BLaER1 (cell line): ENCODE measurements around the gene GRK4.
"Not testable (repeated sequence)": the region's sequence is repeated elsewhere in the genome, so short reads cannot be mapped to it uniquely, and the experiment has no call there.

Experiments used
- H3K27ac ChIP-seq: shearing (Covaris generic); formaldehyde crosslinking; 2 replicates; pipeline ENCODE4 v1.8.1; 2022
- H3K27me3 ChIP-seq: shearing (Covaris generic); formaldehyde crosslinking; 2 replicates; pipeline ENCODE4 v1.8.1; 2022
- H3K36me3 ChIP-seq: shearing (Covaris generic); formaldehyde crosslinking; 2 replicates; pipeline ENCODE4 v1.8.1; 2022
- H3K4me1 ChIP-seq: shearing (Covaris generic); formaldehyde crosslinking; 2 replicates; pipeline ENCODE4 v1.8.1; 2022
- H3K4me2 ChIP-seq: shearing (Covaris generic); formaldehyde crosslinking; 2 replicates; pipeline ENCODE4 v1.8.1; 2022
- H3K4me3 ChIP-seq: shearing (Covaris generic); formaldehyde crosslinking; 2 replicates; pipeline ENCODE4 v1.8.1; 2022
- H3K9ac ChIP-seq: shearing (Covaris generic); formaldehyde crosslinking; 2 replicates; pipeline ENCODE4 v1.8.1; 2022
- H3K9me3 ChIP-seq: shearing (Covaris generic); formaldehyde crosslinking; 2 replicates; pipeline ENCODE4 v1.8.1; 2022
- H4K20me1 ChIP-seq: shearing (Covaris generic); formaldehyde crosslinking; 2 replicates; pipeline ENCODE4 v1.8.1; 2022
- Cebpa-rat ChIP-seq: shearing (Covaris generic); IDR thresholded peaks from 2 replicates; pipeline ENCODE4 v1.8.1; 2022

The GRK4 gene

DNA sequence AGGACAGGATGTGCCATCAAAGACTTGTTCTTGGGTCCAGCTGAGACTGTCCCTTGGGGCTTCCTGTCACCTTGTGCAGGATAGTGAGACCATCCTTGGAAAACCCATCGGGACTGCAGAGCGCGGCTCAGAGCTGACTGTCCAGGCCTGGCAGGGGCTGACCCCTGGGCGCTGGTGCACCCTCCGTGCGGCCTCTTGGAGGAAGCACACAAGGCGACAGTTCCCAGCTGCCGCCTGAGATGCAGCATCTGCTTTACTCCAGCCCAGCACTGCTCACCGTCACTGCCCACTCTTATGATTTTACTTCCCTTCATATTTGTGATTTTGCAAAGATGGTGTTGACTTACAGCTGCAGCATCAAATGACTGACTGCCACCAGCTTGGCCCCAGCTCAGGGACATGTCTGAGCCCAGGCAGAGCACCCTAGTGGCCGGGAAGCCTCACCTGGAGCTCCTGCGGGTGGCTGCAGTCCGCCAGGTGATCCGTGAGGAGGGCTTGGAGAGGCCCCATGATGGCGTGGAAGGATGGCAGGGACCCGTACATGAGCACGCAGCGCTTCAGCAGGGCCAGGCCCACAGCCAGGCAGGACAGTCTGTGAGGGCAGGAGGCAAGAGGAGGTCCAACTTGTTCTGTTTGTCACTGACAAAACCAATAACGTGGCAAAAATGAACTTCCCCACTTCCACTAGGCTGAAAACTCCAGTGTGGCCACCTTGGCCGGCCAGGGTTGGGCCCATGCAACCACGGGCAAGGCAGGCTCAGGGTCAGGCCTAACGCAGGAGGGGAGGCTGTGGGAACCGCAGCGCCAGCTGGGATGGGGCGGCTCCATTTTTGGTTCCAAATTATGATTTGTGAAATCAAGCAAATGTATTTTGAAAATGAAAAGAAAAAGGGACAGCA is 22.0 kb upstream of the GRK4 start:
- no peak for TF ChIP-seq Cebpa-rat
- no peaks in the 10 kb centered on the region for H3K9me3 ChIP-seq
- no peak overlapping the region for H3K4me2 ChIP-seq
- peaks cover 39% of the 10 kb centered on the region for H3K4me1 ChIP-seq
- H3K27me3 ChIP-seq, result no peaks in the 10 kb centered on the region
- peaks cover 98% of the 10 kb centered on the region for H4K20me1 ChIP-seq
- no peak overlapping the region for H3K27ac ChIP-seq
- no peak overlapping the region for H3K9ac ChIP-seq
- peaks cover 97% of the 10 kb centered on the region for H3K36me3 ChIP-seq
- H3K4me3 ChIP-seq, result no peak overlapping the region

DNA sequence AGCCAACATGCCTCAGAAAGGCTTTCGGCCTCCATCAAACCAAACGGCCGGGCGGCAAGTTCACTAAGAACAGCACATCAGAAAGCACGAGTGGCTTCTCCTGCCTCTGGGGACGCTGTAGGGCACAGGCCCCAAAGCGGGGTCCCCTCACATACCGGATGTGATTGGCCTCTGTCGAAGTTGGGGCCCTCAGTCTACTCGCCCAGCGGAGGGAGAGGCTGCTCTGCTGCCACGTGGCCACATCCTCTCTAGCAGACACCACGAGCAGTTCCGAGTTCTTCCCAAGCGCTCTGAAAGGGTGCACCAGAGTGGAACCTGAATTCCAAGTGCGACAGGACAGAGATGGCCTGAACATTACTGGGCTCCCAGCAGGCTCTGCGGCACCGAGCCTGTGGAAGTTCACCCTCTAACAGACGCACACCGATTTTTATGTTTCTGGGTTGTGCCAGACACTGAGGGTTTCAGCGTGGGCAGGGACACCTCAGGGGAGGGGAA is 21.3 kb upstream of the GRK4 start:
- Histone ChIP-seq H3K4me1 (peaks cover 32% of the 10 kb centered on the region), H3K27ac (no peak overlapping the region), H3K9ac (no peak overlapping the region), H4K20me1 (peaks cover 98% of the 10 kb centered on the region), H3K27me3 (no peaks in the 10 kb centered on the region), H3K9me3 (no peaks in the 10 kb centered on the region), H3K4me2 (no peak overlapping the region), H3K36me3 (peaks cover 100% of the 10 kb centered on the region), H3K4me3 (no peak overlapping the region)
- no peak for TF ChIP-seq Cebpa-rat

DNA sequence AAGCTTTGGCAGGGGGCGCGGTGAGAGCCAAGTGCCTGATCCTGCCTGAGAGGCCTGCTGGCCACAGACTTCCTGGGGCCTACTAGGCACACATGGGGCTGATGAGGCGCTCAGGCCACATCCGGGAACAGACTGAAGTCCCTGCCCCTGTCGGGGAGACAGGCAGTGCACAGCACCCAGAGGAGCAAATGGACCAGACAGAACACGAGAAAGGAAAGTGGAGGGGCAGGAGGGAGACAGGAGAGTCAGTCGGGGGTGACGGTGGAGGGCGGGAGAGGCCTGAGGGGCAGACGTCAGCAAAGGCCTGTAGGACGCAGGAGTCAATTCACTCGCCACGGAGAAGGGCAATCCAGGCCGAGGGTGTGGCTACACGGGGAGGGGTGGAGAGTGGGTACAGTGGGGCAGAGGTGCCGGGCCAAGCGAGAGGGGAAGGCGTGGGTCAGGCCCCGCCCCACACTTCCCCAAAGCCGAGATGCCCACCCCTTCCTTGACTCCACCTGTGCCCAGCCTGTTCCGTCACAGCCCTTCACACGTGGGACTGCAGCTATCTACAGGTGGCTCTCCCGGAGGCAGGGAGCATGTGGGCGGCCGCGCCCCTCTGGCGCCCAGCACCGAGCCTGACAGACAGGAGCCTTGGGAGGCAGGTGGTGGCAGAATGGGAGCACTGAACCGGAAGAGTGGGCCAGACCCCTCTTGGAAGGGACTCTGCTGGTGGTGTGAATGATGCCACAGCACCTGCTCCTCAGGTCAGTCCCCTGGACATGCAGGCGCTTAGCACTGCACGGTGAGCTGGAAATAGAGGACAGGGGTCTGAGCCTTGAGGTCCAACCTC is 20.6 kb upstream of the GRK4 start:
- TF ChIP-seq Cebpa-rat, result no peak
- Histone ChIP-seq H4K20me1 (peaks cover 98% of the 10 kb centered on the region), H3K4me2 (no peak overlapping the region), H3K9me3 (no peaks in the 10 kb centered on the region), H3K27ac (no peak overlapping the region), H3K36me3 (peaks cover 100% of the 10 kb centered on the region), H3K4me1 (peaks cover 26% of the 10 kb centered on the region), H3K9ac (no peak overlapping the region), H3K27me3 (no peaks in the 10 kb centered on the region), H3K4me3 (no peak overlapping the region)

DNA sequence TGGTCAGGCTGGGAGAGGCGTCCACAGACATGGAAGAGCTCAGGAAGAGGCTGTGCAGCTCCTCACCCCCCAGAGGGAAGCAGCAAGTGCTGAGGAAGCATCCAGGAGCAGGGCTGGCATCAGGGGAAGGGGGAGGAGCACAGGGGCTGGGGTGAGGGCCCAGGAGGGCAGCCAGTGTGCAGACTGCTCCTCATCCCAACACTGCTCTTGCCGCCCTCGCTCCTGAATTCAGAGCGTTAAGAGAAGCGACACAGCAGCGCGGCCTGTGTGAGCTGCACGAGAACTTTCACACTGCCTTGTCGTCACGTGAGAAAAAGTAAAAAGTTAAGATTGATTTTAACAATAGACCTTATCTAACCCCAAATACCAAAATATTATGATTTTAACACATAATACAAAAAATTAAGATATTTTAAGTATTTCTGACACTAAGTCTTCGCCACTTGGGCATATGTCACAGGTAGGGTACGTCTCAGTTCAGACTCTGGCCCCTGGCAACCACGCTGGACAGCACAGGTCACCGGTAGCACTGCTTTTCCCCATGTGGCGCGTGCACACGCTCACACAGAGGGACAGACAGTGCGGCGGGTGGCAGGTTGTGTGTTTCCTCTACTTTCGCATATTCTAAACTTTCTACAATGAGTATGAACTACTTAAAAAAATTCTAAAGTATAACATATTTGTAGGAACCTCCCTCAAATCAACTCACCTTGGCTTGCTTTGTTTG is 19.8 kb upstream of the GRK4 start:
- no peak overlapping the region for H3K9ac ChIP-seq
- no peak overlapping the region for H3K4me2 ChIP-seq
- no peaks in the 10 kb centered on the region for H3K27me3 ChIP-seq
- peaks cover 100% of the 10 kb centered on the region for H3K36me3 ChIP-seq
- no peak overlapping the region for H3K27ac ChIP-seq
- H3K4me3 ChIP-seq, result no peak overlapping the region
- peaks cover 19% of the 10 kb centered on the region; the same call in 1 of the 2 replicates for H3K4me1 ChIP-seq
- H4K20me1 ChIP-seq, result peaks cover 98% of the 10 kb centered on the region
- H3K9me3 ChIP-seq, result no peaks in the 10 kb centered on the region
- TF ChIP-seq Cebpa-rat, result no peak

DNA sequence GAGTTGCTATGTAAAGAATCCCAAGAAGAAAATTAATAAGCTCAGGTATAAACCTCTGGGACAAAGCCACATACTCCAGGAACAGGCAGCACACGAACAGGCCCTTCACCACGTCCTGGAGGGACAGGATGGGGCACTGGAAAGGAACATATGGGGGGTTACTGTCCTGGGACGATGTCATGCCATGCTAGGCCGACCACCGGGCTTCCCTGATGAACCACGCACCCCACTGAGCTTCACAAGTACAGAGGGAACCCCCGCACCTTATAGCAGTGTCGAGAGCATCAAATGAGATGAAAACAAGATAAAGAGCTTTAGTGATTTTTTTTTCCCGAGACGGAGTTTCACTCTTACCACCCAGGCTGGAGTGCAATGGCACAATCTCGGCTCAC is 19.3 kb upstream of the GRK4 start:
- H3K4me2 ChIP-seq, result no peak overlapping the region
- no peak overlapping the region for H3K4me3 ChIP-seq
- no peaks in the 10 kb centered on the region for H3K9me3 ChIP-seq
- H3K36me3 ChIP-seq, result peaks cover 100% of the 10 kb centered on the region
- peaks cover 98% of the 10 kb centered on the region for H4K20me1 ChIP-seq
- no peak overlapping the region for H3K9ac ChIP-seq
- H3K4me1 ChIP-seq, result peaks cover 14% of the 10 kb centered on the region; the same call in 1 of the 2 replicates
- H3K27me3 ChIP-seq, result no peaks in the 10 kb centered on the region
- TF ChIP-seq Cebpa-rat, result no peak
- no peak overlapping the region for H3K27ac ChIP-seq

DNA sequence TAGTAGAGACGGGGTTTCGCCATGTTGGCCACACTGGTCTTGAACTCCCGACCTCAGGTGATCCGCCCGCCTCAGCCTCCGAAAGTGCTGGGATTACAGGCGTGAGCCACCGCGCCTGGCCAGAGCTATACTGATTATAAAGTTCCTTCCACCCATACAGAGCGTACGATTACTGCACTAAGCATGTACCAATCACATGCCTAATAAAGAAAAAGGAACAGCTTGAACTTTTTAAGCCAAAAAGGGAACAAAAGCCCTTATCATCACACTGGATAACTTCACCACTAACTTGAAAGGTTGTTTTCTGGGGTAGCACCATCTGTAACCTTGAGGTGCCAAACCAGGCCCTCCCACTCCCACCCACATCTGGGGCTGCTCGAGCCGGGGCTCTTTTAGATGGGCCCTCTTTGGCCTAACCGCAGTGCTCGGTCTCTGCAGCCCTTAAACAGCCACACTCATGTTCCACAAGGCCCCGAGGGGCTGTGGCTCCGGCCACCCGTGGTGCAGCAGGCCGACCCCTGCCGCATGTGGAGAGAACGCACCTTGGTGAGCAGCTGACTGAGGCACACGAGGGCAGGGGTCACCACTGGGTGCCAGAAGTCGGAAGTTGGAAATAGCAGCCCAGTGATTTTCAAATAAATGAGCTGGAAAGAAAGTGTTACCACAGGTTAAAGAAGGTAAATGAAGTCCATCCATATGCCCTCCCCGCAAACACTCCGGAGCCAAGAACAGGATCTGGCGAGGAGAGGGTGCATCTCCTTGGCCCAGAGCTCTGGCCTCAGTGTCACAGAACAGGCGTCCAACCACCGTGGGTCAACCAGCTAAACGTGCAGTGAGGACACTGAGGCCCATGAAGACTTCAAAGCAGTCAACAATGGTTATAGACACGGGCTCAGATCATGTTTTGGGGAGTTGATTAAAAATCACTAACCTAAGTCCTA is 18.5 kb upstream of the GRK4 start:
- Histone ChIP-seq H3K9me3 (no peaks in the 10 kb centered on the region), H3K4me2 (no peak overlapping the region), H3K9ac (no peak overlapping the region), H3K4me3 (no peak overlapping the region), H3K27me3 (no peaks in the 10 kb centered on the region), H3K27ac (no peak overlapping the region), H4K20me1 (peaks cover 98% of the 10 kb centered on the region), H3K4me1 (peaks cover 14% of the 10 kb centered on the region; the same call in 1 of the 2 replicates), H3K36me3 (peaks cover 100% of the 10 kb centered on the region)
- no peak for TF ChIP-seq Cebpa-rat

DNA sequence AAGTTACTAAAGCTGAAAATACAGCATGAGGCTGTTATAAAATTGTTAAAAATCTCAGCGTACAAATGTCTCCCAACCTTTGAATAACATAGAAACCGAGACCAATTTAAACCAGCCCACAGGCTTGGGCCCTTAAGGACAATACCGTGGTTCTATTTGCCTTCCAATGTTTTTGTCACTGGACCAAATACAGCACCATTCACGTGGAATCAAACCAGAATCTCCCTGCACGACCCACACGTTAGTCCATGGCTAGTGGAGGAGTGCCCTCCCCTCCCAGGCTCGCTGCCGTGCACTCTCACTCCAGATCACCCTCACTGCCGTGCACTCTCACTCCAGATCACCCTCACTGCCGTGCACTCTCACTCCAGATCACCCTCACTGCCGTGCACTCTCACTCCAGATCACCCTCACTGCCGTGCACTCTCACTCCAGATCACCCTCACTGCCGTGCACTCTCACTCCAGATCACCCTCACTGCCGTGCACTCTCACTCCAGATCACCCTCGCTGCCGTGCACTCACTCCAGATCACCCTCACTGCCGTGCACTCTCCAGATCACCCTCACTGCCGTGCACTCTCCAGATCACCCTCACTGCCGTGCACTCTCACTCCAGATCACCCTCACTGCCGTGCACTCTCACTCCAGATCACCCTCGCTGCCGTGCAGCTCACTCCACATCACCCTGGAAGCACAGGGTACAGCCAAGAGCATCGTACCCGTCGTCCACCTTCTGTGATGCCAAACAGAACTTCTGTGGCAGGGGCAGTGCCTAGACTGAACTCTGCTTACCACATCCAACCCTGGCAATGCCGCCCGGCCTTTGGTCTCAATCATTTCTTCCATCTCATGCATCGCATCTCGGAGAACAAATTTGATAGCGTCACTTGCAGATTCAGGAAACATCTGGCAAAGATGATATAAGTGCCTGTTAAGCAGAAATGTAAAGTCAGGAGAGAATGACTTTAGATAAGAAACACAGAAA is 17.5 kb upstream of the GRK4 start:
- not testable (repeated sequence) for H3K27ac ChIP-seq, H3K9me3 ChIP-seq, H3K4me2 ChIP-seq, H3K9ac ChIP-seq, H3K4me3 ChIP-seq, H3K27me3 ChIP-seq
- Histone ChIP-seq H3K36me3 (peaks cover 100% of the 10 kb centered on the region), H3K4me1 (peaks cover 14% of the 10 kb centered on the region; the same call in 1 of the 2 replicates), H4K20me1 (peaks cover 98% of the 10 kb centered on the region)
